Measurements from ENCODE around the gene ZNF565.
A peak's percentile ranks its signal among the peaks of the same experiment; 100 is the strongest.
"Not testable (repeated sequence)": the region's sequence is repeated elsewhere in the genome, so short reads cannot be mapped to it uniquely, and the experiment has no call there.

ZNF565 gene

DNA sequence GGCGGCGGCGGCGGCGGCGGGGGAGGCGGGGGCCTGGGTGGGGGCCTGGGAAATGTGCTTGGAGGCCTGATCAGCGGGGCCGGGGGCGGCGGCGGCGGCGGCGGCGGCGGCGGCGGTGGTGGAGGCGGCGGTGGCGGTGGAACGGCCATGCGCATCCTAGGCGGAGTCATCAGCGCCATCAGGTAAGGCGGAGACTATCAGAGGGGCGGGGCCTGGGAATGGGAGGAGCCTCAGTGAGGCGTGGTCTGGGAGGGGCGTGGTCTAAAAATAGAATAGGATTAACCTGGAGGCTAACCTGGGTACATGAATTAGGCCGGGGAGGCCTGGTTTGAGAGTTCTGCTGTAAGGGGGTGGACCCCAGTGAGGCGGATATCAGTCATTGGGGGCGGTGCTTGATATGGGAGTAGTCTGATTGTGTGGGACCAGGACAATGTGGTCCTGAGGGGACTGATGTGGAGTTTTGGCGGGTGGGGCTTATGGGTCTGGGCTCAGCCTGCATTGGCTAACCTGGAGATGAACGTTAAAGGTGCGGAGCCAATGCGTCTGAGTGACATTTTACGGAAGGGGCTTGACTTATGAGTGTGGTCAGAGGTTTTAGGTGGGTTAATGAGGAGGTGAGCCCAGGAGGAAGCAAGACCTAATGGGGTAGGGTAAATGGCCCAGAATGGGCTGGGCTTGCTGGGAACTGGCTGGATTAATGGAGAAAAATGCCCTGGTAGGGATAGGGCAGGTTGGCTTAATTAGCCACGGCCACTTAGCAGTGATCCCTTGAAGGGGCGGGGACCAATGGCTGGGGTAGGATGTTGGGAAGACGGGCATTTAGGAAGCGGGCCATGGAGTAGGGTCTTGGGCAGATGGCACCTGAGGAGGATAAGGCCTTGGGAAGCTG lies 73.2 kb downstream of the ZNF565 start:
- Histone ChIP-seq H3K36me3 (ENCODE audit: control insufficient read depth in 5 of 5, insufficient read depth in 5 of 5, low read length in 5 of 5) (peaks cover 3 to 38% (median 36%) of the 10 kb centered on the region in 5 donors), H3K9ac (ENCODE audit: low read length in 5 of 5) (peak overlapping the region in 2 of 5 donors; percentile 2 to 37), H3K4me3 (ENCODE audit: low read depth in 1 of 5, low read length in 5 of 5) (peak overlapping the region in 4 of 5 donors; percentile 50 to 99 (median 96)), H3K27ac (ENCODE audit: low read depth, low read length) (peak overlapping the region; percentile 99), H3K4me1 (ENCODE audit: control insufficient read depth in 5 of 5, insufficient read depth in 5 of 5, low read length in 5 of 5) (peaks cover 0 to 25% (median 22%) of the 10 kb centered on the region in 5 donors), H3K9me3 (ENCODE audit: control insufficient read depth in 5 of 5, low read length in 5 of 5) (no peaks in the 10 kb centered on the region), H3K27me3 (ENCODE audit: control insufficient read depth in 5 of 5, insufficient read depth in 4 of 5, low read length in 5 of 5) (no peaks in the 10 kb centered on the region)

DNA sequence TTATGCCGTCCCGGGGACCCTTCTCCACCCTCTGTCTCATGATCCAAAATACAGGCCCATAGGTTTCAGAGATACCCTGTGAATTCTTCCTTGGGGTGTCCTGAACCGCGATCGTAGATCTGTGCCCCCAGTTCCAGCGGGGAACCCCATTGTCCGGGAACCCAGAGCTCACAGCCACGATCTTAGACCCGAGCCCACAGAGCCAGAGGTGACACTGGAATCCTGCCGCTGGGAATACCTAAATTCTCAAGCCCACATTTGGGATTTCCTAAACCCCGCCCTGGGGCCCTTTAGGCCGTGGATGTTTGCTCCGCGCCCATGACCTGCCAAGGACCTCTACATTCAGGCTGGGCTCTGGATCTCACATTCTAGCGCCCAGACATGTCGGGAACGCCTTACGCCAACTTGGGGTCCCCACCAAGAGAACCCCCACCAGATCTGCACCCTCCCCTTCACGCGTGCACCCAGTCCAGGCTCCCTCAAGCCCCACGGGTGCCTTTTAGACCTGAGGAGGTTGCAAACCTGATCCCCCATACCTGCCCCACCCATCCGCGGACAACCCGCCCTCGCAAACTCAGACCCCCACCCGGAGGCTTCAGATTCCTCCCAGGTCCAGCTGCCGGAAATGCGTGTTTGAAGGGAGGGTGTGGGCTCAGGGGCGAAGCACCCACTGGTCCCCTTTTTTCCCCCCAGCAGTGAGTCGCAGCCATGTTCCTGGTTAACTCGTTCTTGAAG lies 74.0 kb downstream of the ZNF565 start:
- Histone ChIP-seq H3K9me3 (ENCODE audit: control insufficient read depth in 5 of 5, low read length in 5 of 5) (no peaks in the 10 kb centered on the region), H3K4me1 (ENCODE audit: control insufficient read depth in 5 of 5, insufficient read depth in 5 of 5, low read length in 5 of 5) (peaks cover 0 to 25% (median 22%) of the 10 kb centered on the region in 5 donors), H3K27me3 (ENCODE audit: control insufficient read depth in 5 of 5, insufficient read depth in 4 of 5, low read length in 5 of 5) (no peaks in the 10 kb centered on the region), H3K9ac (ENCODE audit: low read length in 5 of 5) (peak overlapping the region; percentile 99 to 100 (median 100)), H3K36me3 (ENCODE audit: control insufficient read depth in 5 of 5, insufficient read depth in 5 of 5, low read length in 5 of 5) (peaks cover 3 to 30% (median 28%) of the 10 kb centered on the region in 5 donors), H3K27ac (ENCODE audit: low read depth, low read length) (peak overlapping the region; percentile 99), H3K4me3 (ENCODE audit: low read depth in 1 of 5, low read length in 5 of 5) (peak overlapping the region; percentile 87 to 99 (median 97))

DNA sequence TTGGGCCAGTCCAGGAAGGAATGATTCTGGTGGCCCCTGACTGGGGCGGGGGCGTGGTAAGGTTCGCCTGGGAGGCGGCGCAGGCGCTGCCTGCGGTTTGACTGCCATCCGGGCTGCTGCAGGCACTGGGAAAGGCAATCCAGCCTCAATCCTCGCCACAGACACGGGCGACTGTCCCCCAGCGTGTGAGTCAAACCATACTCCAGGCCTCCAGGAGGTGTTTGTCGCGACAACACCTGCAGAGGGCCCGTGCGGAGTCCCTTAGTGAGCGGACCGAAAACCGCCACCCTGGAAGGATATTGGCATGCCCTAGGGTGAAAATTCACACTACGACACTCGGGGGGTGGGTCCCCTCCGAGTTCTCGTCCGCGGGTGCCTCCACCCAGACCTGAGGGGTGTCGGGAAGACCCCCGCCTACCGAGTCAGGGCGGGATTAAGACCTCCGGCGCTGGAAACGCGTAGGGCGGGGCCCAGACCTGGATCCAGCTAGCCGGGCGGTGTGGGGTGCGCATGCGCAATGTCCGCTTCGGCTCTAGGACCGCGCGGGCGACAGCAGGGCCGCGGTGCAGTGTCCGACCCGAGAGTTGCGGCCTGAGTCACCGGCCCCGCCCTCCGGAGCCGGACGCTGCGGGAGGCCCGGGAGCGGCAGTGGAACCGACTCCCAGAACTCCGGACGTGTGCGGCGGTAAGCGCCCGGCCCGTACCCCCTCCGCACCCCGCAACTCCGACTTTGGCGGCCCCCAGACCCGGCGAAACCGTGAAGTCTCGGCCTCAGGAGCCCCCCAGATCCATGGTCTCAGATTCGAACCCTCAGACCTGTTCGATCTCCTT lies 74.8 kb downstream of the ZNF565 start, which contains the start of gene CAPNS1:
Gene CAPNS1, plus strand, starts transcription at position 594 of the 831 bp plus-strand sequence. CDS start 946 bp downstream, outside the sequence.
- Histone ChIP-seq H3K27ac (ENCODE audit: low read depth, low read length) (peak within 1 kb of the TSS; percentile 99), H3K27me3 (ENCODE audit: control insufficient read depth in 5 of 5, insufficient read depth in 4 of 5, low read length in 5 of 5) (no peaks in the 10 kb centered on the region), H3K9ac (ENCODE audit: low read length in 5 of 5) (peak within 1 kb of the TSS; percentile 99 to 100 (median 100)), H3K4me1 (ENCODE audit: control insufficient read depth in 5 of 5, insufficient read depth in 5 of 5, low read length in 5 of 5) (peaks cover 0 to 25% (median 22%) of the 10 kb centered on the region in 5 donors), H3K36me3 (ENCODE audit: control insufficient read depth in 5 of 5, insufficient read depth in 5 of 5, low read length in 5 of 5) (peaks cover 2 to 22% (median 21%) of the 10 kb centered on the region in 5 donors), H3K9me3 (ENCODE audit: control insufficient read depth in 5 of 5, low read length in 5 of 5) (no peaks in the 10 kb centered on the region), H3K4me3 (ENCODE audit: low read depth in 1 of 5, low read length in 5 of 5) (peak within 1 kb of the TSS; percentile 87 to 99 (median 97))

DNA sequence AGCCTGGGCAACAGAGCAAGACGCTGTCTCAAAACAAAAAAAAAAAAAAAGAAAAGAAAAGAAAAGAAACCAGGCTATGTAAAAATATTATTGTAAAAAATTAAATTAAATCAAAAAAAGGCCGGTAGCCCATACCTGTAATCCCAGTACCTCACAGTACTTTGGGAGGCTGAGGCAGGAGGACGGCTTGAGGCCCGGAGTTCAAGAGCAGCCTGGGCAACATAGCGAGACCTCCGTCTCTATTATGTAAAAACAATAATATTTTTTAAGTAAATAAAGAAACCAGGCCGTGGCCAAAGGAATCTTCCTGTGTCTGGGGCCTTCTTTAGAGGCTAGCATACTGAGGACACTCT lies 75.4 kb downstream of the ZNF565 start:
- H3K27me3 ChIP-seq (ENCODE audit: control insufficient read depth in 5 of 5, insufficient read depth in 4 of 5, low read length in 5 of 5) = no peaks in the 10 kb centered on the region
- H3K9ac ChIP-seq (ENCODE audit: low read length in 5 of 5) = peak overlapping the region; percentile 89 to 100 (median 100)
- H3K9me3 ChIP-seq (ENCODE audit: control insufficient read depth in 5 of 5, low read length in 5 of 5) = no peaks in the 10 kb centered on the region
- peaks cover 0 to 16% (median 15%) of the 10 kb centered on the region in 5 donors for H3K36me3 ChIP-seq (ENCODE audit: control insufficient read depth in 5 of 5, insufficient read depth in 5 of 5, low read length in 5 of 5)
- peak overlapping the region; percentile 82 to 98 (median 95) for H3K4me3 ChIP-seq (ENCODE audit: low read depth in 1 of 5, low read length in 5 of 5)
- H3K27ac ChIP-seq (ENCODE audit: low read depth, low read length) = peak overlapping the region; percentile 99
- H3K4me1 ChIP-seq (ENCODE audit: control insufficient read depth in 5 of 5, insufficient read depth in 5 of 5, low read length in 5 of 5) = peaks cover 0 to 25% (median 22%) of the 10 kb centered on the region in 5 donors

- peaks cover 0 to 4% (median 2%) of the 10 kb centered on the region in 5 donors for H3K36me3 ChIP-seq (ENCODE audit: control insufficient read depth in 5 of 5, insufficient read depth in 5 of 5, low read length in 5 of 5)
- peaks cover 0 to 25% (median 22%) of the 10 kb centered on the region in 5 donors for H3K4me1 ChIP-seq (ENCODE audit: control insufficient read depth in 5 of 5, insufficient read depth in 5 of 5, low read length in 5 of 5)
- no peak overlapping the region for H3K27ac ChIP-seq (ENCODE audit: low read depth, low read length)
- peak overlapping the region in 1 of 5 donors; percentile 60 for H3K9ac ChIP-seq (ENCODE audit: low read length in 5 of 5)
- no peaks in the 10 kb centered on the region for H3K27me3 ChIP-seq (ENCODE audit: control insufficient read depth in 5 of 5, insufficient read depth in 4 of 5, low read length in 5 of 5)
- no peak overlapping the region for H3K4me3 ChIP-seq (ENCODE audit: low read depth in 1 of 5, low read length in 5 of 5)
- no peaks in the 10 kb centered on the region for H3K9me3 ChIP-seq (ENCODE audit: control insufficient read depth in 5 of 5, low read length in 5 of 5)
These were observed 77.3 kb downstream of the ZNF565 start for GRCh38 chr19:36136964-36137686.

DNA sequence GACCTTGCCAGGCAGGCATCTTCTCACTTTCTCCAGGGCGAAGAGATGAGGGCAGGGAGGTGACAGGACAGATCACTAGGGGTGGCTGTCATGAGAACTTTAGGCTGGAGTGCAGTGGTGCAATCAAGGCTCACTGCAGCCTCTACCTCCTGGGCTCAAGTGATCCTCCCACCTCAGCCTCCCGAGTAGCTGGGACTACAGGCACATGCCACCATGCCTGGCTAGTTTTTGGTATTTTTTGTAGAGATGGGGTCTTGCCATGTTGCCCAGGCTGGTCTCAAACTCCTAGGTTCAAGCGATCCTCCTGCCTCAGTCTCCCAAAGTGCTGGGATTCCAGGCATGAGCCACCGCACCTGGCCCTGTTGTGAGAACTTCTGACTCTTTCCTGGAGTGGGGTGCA lies 79.6 kb downstream of the ZNF565 start:
- H3K27ac ChIP-seq (ENCODE audit: low read depth, low read length) = not testable (repeated sequence)

More for the DNA sequence above, 79.6 kb downstream of the ZNF565 start:
- H3K9ac ChIP-seq (ENCODE audit: low read length in 5 of 5); H3K9me3 ChIP-seq (ENCODE audit: control insufficient read depth in 5 of 5, low read length in 5 of 5); H3K27me3 ChIP-seq (ENCODE audit: control insufficient read depth in 5 of 5, insufficient read depth in 4 of 5, low read length in 5 of 5); H3K4me3 ChIP-seq (ENCODE audit: low read depth in 1 of 5, low read length in 5 of 5); H3K36me3 ChIP-seq (ENCODE audit: control insufficient read depth in 5 of 5, insufficient read depth in 5 of 5, low read length in 5 of 5): not testable (repeated sequence)
- H3K4me1 ChIP-seq (ENCODE audit: control insufficient read depth in 5 of 5, insufficient read depth in 5 of 5, low read length in 5 of 5) = peaks cover 0 to 22% (median 18%) of the 10 kb centered on the region in 5 donors
